HG03280 (cell line): Measurements from ENCODE around the gene STUB1.
"Not testable (repeated sequence)": the region's sequence is repeated elsewhere in the genome, so short reads cannot be mapped to it uniquely, and the experiment has no call there.

Experiments used
- ATAC-seq: cut with Tn5 transposase; IDR thresholded peaks from one replicate; pipeline ENCODE4 v1.9.1; 2021; ENCODE audit warnings: mild to moderate bottlenecking, moderate library complexity; ENCODE audit not compliant: unreplicated experiment

STUB1 gene

DNA sequence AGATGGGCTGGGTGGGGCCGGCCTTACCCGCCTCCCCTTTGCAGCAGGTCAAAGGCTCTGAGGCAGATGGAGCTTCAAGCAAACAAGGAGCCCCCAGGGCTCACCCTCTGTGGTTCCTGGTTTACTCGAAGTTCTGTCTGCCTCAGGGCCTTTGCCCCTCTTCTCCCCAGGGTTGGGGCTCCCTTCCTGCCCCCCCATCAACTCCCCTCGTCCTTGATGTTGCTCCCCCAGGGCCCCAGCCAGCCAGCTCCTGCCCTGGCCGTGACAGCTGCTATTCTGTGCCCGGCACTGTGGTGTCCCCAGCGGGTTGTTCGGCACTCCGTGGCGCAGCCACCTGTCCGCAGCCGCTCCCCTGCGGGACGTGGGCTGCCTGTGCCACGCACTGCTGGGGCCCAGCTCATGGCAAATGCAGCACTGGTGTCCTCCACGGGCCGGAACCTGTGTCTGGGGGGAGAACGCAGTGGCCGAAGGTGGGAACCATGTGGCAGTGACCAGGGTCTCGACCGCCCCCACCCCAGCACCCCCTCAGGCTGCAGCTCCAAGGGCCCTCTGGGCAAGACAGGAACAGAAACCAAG is 30.4 kb downstream of the STUB1 start:
- ATAC-seq: no peak

DNA sequence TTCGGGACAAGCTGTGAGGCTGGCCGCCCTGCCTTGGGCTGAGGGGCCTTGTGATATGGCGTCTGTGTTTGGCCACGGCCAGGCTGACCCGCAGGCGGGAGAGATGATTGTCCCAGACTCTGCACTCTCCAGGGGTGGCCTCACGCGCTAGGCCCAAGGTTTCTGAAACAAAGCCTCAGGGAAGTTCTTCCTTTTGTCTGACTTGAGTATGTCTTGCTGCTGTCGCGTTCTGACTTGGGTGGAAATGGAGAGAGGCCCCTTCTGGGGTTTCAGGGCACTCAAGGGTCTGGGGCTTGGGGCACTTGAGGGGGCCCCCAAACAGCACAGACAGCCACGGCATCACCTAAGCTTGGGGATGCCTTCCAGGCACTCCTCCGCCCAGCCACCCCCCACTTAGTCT is 30.9 kb downstream of the STUB1 start:
- no peak for ATAC-seq

DNA sequence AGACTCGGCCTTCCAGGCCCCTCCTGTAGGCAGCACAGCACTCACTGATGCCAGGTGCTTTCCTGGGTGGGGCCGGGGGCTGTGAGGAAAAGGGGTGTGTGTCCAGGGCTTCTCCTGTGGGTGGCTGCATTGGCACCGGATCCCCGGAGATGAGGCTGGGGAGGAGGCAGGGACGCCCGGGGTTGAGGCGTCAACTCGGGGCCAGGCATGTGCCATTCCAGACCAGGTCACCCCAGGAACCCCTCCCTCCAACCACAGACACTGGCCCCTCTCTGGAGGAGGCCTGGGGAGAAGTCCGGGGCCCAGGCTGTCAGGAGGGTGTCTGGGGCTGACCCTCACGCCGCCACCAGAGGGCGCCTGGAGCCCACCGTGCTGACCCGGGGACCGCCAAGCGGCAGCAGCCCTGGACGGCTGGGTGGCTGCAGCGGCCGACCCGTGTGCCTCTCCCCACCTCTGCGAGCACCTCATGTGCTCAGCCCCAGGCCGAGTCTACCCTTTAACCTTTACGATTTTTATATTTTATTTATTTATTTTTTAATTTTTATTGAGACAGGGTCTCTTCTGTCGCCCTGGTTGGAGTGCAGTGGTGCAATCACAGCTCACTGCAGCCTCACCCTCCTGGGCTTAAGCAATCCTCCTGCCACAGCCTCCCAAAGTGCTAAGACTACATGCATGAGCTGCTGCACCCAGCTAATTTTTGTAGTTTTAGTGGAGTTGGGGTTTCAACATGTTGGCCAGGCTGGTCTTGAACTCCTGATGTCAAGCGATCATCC is 31.5 kb downstream of the STUB1 start:
- no peak for ATAC-seq

DNA sequence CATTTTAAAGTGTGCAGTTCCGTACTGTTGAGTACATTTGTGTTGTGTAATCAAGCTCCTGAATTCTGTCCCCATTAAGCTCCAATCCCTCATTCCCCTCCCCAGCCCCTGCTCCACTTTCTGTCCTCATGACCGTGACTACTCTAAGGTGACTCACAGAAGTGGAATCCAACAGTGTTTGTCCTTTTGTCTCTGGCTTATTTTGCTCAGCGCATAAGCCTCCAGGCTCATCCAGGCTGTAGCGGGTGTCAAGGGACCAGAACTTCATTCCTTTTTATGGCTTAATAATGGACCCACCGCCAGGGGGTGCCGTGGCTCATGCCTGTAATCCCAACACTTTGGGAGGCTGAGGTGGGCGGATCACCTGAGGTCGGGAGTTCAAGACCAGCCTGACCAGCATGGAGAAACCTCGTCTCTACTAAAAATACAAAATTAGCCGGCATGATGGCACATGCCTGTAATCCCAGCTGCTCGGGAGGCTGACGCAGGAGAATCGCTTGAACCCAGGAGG is 32.6 kb downstream of the STUB1 start:
- not testable (repeated sequence) for ATAC-seq

DNA sequence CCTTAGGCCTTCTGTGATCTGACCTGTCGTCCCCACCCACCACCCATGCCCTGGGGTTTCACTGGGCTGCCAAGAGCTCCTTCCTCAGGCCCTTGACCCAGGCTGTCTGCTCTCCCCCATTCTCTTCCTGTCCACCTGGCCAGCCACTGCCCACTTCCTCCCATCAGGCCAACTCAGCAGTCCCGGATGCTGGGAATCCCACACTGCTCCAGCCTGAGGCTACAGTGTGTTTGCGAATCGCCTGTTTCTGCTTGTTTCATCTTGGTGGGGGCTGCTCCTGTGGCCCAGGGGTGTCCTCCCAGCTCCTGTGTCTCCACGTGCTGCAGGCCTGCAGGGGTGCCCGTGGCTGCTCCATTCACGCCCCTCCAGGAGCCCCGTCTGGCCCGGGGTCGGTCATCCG is 33.9 kb downstream of the STUB1 start:
- no peak for ATAC-seq

DNA sequence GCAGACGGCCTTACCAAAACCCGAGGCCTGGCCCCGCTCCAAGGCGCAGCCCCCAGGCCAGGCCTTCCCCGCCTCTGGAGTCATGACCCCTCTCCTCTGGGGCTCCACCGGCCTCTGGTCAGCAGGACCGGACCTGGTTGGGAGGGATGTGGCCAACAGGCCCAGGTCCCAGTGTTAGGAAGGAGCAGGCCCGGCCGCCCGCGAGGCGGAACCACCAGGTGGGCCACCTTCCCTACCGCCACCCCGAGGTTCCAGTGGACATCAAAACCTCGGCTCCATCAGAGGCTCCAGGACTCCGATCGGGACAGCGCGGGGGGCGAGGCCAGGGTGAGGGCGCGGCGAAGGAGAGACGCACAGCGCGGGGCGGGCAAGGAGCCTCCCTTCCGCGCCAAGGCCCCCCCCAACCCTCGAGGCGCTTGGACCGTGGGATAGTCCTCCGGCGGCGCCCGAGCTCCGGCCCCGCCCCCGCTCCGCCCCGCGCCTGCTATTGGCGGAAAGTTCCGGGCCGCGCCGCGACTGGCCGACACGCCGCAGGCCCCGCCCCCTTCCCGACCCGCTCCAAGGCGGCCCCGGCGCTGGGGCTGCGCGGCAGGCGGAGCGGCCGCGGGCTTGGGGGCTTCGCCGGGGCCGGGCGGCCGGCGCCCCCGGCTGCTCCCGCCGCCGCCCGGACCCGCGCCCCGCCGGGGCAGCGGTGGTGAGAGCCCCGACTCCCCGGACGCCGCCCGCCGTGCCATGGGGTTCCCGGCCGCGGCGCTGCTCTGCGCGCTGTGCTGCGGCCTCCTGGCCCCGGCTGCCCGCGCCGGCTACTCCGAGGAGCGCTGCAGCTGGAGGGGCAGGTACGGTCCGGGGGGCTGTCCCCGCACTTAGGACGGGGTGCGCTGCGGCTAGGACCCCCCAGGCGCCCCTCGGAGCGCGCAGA is 34.6 kb downstream of the STUB1 start, which contains the start of gene METRN:
Gene METRN (plus strand): TSS at position 561 of the 919 bp plus-strand sequence. CDS start 172 bp downstream, at position 733.
- ATAC-seq: peak; percentile 69

DNA sequence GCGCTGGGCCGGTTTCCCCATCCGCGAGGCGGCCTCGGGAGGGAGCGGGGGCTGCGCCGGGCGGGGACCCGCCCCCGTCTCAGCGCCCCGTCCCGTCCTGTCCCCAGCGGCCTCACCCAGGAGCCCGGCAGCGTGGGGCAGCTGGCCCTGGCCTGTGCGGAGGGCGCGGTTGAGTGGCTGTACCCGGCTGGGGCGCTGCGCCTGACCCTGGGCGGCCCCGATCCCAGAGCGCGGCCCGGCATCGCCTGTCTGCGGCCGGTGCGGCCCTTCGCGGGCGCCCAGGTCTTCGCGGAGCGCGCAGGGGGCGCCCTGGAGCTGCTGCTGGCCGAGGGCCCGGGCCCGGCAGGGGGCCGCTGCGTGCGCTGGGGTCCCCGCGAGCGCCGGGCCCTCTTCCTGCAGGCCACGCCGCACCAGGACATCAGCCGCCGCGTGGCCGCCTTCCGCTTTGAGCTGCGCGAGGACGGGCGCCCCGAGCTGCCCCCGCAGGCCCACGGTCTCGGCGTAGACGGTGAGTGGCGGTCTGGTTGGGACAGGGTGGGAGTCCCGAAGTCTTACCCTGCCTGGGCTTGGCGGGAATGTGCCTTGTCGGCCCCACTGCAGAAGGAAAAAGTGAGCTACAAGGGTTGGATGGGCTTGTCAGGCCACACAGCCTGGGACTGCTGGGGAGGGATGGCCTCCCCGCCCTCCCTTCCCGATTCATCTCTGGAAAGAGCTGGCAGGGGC is 35.4 kb downstream of the STUB1 start:
- peak; percentile 17 for ATAC-seq

DNA sequence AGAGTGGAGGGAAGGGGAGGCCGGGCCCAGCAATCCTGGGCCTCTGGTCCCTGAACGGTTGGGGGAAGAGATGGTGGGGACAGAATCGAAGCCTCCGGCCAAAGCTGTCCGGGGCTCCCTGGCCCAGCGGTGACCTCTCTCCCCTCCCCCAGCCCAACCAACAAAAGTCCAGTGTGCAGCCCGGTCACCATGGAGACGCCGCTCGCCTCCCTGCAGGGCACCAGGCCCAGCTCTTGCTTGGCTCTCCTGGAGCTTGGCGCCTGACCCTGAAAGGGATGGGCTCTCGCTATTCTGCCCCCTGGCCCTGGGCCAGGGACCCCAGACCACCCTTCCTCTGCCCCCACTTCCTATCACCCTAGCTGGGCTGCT is 36.0 kb downstream of the STUB1 start:
- no peak for ATAC-seq

- no peak for ATAC-seq
These were observed 36.6 kb downstream of the STUB1 start for GRCh38 chr16:716768-717325.

- no peak for ATAC-seq
These were observed 37.4 kb downstream of the STUB1 start for GRCh38 chr16:717450-718245.

DNA sequence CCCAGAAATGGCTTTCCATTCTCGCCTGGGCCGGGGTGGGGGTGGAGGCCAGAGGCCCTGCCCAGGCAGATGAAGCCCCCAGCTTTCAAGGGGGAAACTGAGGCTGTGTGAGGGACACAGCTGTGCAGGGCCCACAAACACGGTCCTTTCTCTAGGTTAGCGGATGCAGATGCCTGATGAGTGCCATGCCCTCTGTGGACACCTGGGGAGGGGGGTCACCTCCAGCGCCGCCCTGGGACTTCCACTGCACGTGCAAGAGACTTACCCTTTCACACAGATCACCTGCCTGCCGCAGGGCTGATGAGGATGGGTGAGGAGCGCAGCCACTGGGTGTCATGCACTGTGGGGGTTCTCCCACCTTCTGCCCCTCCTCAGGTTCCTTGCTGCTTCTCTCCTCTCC is 38.2 kb downstream of the STUB1 start:
- ATAC-seq: no peak

GRCh38 chr16:718922-719321 is 38.7 kb downstream of the STUB1 start:
- ATAC-seq: no peak

- ATAC-seq: no peak
These were observed 39.7 kb downstream of the STUB1 start for GRCh38 chr16:719815-720446.

- ATAC-seq: peak; percentile 15
These were observed 40.3 kb downstream of the STUB1 start for GRCh38 chr16:720447-720989.

GRCh38 chr16:720990-721764 is 41.0 kb downstream of the STUB1 start, which contains the start of gene ANTKMT:
Gene ANTKMT, plus strand, starts transcription at chr16:721146. Its CDS starts 129 bp downstream, at chr16:721275.
- peak; percentile 71 for ATAC-seq

- no peak for ATAC-seq
These were observed 41.7 kb downstream of the STUB1 start for GRCh38 chr16:721765-722540.
